Measurements from ENCODE around the gene TRIM63. TPM values are rescaled to one million over a fixed set of nuclear protein-coding genes. Genes with fewer than 3 reads are reported as not detected.

The TRIM63 gene
- total RNA-seq, 1 donor from 2014 or later = not detected

DNA sequence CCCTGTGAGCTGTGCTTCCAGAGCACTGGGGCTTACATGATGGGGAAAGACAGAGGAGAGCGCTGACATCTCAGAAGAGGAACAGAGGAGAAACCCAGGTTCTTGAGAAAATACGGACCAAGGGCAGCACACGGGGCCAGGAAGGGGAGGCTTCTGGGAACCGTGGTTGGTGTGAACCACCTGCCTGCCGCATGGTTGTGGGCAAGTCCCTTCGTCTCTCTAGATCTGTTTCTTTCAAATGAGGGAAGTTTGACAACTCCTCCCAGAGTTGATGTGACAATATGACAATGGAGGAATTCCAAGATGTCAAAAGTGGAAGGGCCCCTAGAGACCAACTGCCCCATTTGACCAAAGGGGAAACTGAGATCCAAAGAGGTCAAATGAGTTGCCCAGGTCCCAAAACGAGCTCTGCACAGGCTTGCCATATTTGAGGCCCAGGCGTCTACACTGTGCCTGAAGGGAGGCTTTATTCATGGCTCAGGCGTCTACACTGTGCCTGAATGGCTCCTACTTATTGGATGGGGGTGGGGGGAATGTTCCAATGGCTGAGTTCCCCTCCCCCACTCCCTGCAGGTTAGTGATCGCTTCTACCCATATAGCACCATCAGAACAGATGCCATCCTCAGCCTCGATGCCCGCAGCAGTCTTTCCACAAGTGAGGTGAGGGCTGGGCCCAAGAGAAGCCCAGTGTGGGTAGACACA is 34.6 kb downstream of the TRIM63 start:
- TF ChIP-seq, protein P1, sequence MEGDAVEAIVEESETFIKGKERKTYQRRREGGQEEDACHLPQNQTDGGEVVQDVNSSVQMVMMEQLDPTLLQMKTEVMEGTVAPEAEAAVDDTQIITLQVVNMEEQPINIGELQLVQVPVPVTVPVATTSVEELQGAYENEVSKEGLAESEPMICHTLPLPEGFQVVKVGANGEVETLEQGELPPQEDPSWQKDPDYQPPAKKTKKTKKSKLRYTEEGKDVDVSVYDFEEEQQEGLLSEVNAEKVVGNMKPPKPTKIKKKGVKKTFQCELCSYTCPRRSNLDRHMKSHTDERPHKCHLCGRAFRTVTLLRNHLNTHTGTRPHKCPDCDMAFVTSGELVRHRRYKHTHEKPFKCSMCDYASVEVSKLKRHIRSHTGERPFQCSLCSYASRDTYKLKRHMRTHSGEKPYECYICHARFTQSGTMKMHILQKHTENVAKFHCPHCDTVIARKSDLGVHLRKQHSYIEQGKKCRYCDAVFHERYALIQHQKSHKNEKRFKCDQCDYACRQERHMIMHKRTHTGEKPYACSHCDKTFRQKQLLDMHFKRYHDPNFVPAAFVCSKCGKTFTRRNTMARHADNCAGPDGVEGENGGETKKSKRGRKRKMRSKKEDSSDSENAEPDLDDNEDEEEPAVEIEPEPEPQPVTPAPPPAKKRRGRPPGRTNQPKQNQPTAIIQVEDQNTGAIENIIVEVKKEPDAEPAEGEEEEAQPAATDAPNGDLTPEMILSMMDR (IDR thresholded peaks at IDR 0.05) = no peak
- H3K9me3 Mint-ChIP-seq (ENCODE audit: unreplicated experiment) = no peaks in the 10 kb centered on the region
- no peaks in the 10 kb centered on the region for H3K36me3 Mint-ChIP-seq (ENCODE audit: unreplicated experiment)
- no peak overlapping the region for H3K27ac Mint-ChIP-seq (ENCODE audit: unreplicated experiment)
- no peak for DNase-seq (ENCODE audit: extremely low spot score, unreplicated experiment)
- peaks cover 13% of the 10 kb centered on the region for H3K4me1 Mint-ChIP-seq (ENCODE audit: unreplicated experiment)
- H3K4me3 Mint-ChIP-seq (ENCODE audit: unreplicated experiment) = no peak overlapping the region
- peaks cover 6% of the 10 kb centered on the region for H3K27me3 Mint-ChIP-seq (ENCODE audit: unreplicated experiment)

GRCh38 chr1:26031611-26032220 is 35.7 kb downstream of the TRIM63 start:
- Mint-ChIP-seq H3K9me3 (ENCODE audit: unreplicated experiment) (no peaks in the 10 kb centered on the region), H3K36me3 (ENCODE audit: unreplicated experiment) (no peaks in the 10 kb centered on the region), H3K27me3 (ENCODE audit: unreplicated experiment) (peaks cover 8% of the 10 kb centered on the region), H3K4me1 (ENCODE audit: unreplicated experiment) (peaks cover 12% of the 10 kb centered on the region), H3K4me3 (ENCODE audit: unreplicated experiment) (no peak overlapping the region), H3K27ac (ENCODE audit: unreplicated experiment) (no peak overlapping the region)
- TF ChIP-seq, protein P1 (IDR thresholded peaks at IDR 0.05) = no peak
- DNase-seq (ENCODE audit: extremely low spot score, unreplicated experiment) = no peak

DNA sequence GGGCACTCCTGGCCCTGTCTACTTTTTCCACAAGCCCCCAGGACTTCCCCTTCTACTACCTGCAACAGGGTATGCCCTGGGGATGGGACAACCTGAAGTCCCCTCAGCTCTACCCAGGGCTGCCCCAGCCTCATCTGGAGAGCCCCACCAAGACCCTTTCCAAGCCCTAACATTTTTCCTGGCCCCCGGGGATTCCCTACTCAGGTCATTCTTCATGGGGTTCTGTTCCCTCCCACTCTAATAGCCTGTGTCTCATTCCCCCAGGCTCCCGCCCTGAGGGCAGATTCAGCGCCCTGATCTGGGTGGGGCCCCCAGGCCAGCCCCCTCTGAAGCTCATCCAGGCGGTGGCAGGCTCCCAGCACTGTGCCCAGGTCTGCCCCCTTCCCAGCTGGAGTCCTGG is 36.2 kb downstream of the TRIM63 start:
- peaks cover 8% of the 10 kb centered on the region for H3K27me3 Mint-ChIP-seq (ENCODE audit: unreplicated experiment)
- no peaks in the 10 kb centered on the region for H3K9me3 Mint-ChIP-seq (ENCODE audit: unreplicated experiment)
- no peak for DNase-seq (ENCODE audit: extremely low spot score, unreplicated experiment)
- H3K4me3 Mint-ChIP-seq (ENCODE audit: unreplicated experiment) = no peak overlapping the region
- no peak overlapping the region for H3K27ac Mint-ChIP-seq (ENCODE audit: unreplicated experiment)
- TF ChIP-seq, protein P1 (IDR thresholded peaks at IDR 0.05) = no peak
- peaks cover 9% of the 10 kb centered on the region for H3K4me1 Mint-ChIP-seq (ENCODE audit: unreplicated experiment)
- H3K36me3 Mint-ChIP-seq (ENCODE audit: unreplicated experiment) = no peaks in the 10 kb centered on the region

DNA sequence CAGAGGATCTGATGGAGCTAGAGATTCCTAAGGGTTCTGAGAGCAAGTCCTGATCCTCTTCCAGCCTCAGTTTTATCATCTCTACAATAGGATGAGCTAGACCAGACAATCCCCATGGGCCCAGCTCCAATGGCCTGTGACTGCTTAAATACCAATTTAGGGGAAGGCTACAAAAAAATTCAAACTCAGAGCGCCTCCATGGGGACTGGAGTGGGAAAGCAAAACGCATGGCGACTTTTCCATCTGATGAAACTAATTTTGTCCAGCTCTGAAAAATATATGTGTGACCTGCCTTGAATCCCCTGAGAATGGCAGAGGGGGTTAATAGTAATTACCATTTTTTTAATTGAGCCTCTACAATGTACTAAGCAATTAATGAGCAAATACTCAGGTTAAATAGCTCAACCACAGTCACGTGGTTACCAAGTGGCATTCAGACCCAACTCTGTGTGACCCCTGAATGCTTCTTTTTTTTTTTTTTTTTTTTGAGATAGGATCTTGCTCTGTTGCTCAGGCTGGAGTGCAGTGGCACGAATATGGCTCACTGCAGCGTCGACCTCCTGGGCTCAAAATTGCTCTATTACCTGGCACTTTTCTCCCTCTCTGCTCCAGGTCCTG is 37.5 kb downstream of the TRIM63 start:
- TF ChIP-seq, protein P1 (IDR thresholded peaks at IDR 0.05) = no peak
- H3K9me3 Mint-ChIP-seq (ENCODE audit: unreplicated experiment) = no peaks in the 10 kb centered on the region
- peaks cover 8% of the 10 kb centered on the region for H3K27me3 Mint-ChIP-seq (ENCODE audit: unreplicated experiment)
- H3K36me3 Mint-ChIP-seq (ENCODE audit: unreplicated experiment) = no peaks in the 10 kb centered on the region
- H3K4me1 Mint-ChIP-seq (ENCODE audit: unreplicated experiment) = peaks cover 5% of the 10 kb centered on the region
- no peak overlapping the region for H3K27ac Mint-ChIP-seq (ENCODE audit: unreplicated experiment)
- no peak overlapping the region for H3K4me3 Mint-ChIP-seq (ENCODE audit: unreplicated experiment)
- DNase-seq (ENCODE audit: extremely low spot score, unreplicated experiment) = no peak

Data from osteocyte (in vitro differentiated cells).